ENCODE measurements around the gene MFSD11.

Gene MFSD11

DNA sequence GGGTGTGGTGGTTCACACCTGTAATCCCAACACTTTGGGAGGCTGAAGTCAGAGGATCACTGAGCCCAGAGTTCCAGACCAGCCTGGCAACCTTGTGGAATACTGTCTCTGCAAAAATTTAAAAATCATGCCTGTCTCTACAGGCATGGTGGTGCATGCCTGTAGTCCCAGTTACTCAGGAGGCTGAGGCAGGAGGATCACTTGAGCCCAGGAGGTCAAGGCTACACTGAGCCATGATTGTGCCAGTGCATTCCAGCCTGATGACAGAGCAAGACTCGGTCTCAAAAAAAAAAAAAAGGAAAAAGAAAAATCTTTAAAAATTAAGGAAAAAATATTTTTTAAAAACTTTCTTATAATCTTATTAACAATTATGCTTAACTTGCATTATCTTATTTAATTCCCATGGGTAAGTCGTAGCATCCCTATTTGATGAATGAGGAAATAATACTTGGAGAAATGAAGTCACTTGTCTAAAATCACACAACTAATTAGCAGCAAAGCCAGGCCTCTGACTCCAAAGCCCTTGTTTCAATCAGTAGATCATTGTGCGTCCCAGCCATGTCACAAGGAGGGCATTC lies 13.6 kb downstream of the MFSD11 start:
- TF ChIP-seq ZFX (IDR thresholded peaks at IDR 0.05): no peak
- TF ChIP-seq, protein P1, sequence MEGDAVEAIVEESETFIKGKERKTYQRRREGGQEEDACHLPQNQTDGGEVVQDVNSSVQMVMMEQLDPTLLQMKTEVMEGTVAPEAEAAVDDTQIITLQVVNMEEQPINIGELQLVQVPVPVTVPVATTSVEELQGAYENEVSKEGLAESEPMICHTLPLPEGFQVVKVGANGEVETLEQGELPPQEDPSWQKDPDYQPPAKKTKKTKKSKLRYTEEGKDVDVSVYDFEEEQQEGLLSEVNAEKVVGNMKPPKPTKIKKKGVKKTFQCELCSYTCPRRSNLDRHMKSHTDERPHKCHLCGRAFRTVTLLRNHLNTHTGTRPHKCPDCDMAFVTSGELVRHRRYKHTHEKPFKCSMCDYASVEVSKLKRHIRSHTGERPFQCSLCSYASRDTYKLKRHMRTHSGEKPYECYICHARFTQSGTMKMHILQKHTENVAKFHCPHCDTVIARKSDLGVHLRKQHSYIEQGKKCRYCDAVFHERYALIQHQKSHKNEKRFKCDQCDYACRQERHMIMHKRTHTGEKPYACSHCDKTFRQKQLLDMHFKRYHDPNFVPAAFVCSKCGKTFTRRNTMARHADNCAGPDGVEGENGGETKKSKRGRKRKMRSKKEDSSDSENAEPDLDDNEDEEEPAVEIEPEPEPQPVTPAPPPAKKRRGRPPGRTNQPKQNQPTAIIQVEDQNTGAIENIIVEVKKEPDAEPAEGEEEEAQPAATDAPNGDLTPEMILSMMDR (conservative IDR thresholded peaks at IDR 0.05): no peak
- H3K27ac ChIP-seq: no peak overlapping the region

GRCh38 chr17:76752006-76752405 lies 14.1 kb downstream of the MFSD11 start:
- no peak for TF ChIP-seq ZFX (IDR thresholded peaks at IDR 0.05)
- TF ChIP-seq, protein P1 (conservative IDR thresholded peaks at IDR 0.05): no peak
- no peak overlapping the region for H3K27ac ChIP-seq

GRCh38 chr17:76753061-76753961 lies 15.4 kb downstream of the MFSD11 start:
- TF ChIP-seq, protein P1 (conservative IDR thresholded peaks at IDR 0.05): no peak
- no peak for TF ChIP-seq ZFX (IDR thresholded peaks at IDR 0.05)
- H3K27ac ChIP-seq: no peak overlapping the region

DNA sequence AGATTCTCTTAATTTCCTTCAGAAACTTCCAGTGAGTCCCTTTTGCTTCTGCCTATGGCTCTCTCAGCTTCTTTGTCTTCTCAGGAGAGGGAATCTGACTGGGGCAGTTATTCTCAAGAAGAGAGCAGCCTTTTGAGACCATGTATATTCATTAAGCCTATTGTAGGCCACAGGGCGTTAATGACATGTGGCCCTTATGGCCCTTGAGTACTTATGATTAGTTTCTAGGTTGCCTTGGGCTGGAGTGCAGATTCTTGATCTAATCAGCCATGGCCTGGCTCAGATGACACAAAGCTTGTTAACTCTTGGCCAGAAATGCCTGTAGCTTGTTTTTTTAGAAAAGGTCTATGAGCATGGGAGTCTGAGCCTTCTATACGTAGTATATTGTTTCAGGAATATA lies 17.4 kb downstream of the MFSD11 start:
- TF ChIP-seq ZFX (IDR thresholded peaks at IDR 0.05): no peak
- TF ChIP-seq, protein P1 (conservative IDR thresholded peaks at IDR 0.05): no peak
- H3K27ac ChIP-seq: no peak overlapping the region

DNA sequence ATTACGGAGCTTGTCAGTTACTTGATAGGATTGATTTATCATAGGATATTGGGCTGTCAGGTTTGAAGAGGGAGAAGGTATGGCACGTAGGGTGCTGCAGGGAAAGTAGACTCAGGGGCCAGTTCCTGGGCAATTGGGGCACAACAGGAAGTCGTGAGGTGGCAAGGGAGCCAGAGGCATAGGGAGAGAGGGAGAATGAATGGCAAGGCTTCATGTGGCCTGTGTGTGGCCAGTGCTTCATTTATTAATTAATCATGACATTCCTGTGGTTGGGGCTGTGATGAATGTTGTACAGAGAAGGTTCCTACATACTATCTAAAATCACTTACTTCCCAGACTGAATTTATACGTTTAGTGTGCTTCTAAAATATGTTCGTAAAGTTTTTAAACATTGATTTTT lies 19.3 kb downstream of the MFSD11 start:
- no peak overlapping the region for H3K27ac ChIP-seq
- TF ChIP-seq, protein P1 (conservative IDR thresholded peaks at IDR 0.05): no peak
- no peak for TF ChIP-seq ZFX (IDR thresholded peaks at IDR 0.05)

GRCh38 chr17:76758570-76758969 lies 20.7 kb downstream of the MFSD11 start:
- H3K27ac ChIP-seq: no peak overlapping the region
- TF ChIP-seq, protein P1 (conservative IDR thresholded peaks at IDR 0.05): no peak
- TF ChIP-seq ZFX (IDR thresholded peaks at IDR 0.05): no peak

- H3K27ac ChIP-seq: no peak overlapping the region
These were observed 35.1 kb downstream of the MFSD11 start for GRCh38 chr17:76772842-76773525.

More at GRCh38 chr17:76772842-76773525, 35.1 kb downstream of the MFSD11 start:
- TF ChIP-seq, protein P1 (conservative IDR thresholded peaks at IDR 0.05): no peak
- TF ChIP-seq ZFX (IDR thresholded peaks at IDR 0.05): no peak
